Hindlimb muscle (tissue), 1 donor: ENCODE results near the gene WFIKKN1. TPM values are rescaled to one million over a fixed set of nuclear protein-coding genes. Genes with fewer than 3 reads are reported as not detected.

Source experiments
- DNase-seq: peaks from one replicate; pipeline ENCODE4 v3.0.0-alpha.2; 2013
- polyA plus RNA-seq: library from polyadenylated mRNA; unstranded; fragments of 120-200 nt; gene quantifications from one replicate; pipeline ENCODE4 v1.2.1, GENCODE V29; 2013; ENCODE audit not compliant: insufficient read length

The WFIKKN1 gene, protein sequence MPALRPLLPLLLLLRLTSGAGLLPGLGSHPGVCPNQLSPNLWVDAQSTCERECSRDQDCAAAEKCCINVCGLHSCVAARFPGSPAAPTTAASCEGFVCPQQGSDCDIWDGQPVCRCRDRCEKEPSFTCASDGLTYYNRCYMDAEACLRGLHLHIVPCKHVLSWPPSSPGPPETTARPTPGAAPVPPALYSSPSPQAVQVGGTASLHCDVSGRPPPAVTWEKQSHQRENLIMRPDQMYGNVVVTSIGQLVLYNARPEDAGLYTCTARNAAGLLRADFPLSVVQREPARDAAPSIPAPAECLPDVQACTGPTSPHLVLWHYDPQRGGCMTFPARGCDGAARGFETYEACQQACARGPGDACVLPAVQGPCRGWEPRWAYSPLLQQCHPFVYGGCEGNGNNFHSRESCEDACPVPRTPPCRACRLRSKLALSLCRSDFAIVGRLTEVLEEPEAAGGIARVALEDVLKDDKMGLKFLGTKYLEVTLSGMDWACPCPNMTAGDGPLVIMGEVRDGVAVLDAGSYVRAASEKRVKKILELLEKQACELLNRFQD
- polyA plus RNA-seq: 0.80 TPM

DNA sequence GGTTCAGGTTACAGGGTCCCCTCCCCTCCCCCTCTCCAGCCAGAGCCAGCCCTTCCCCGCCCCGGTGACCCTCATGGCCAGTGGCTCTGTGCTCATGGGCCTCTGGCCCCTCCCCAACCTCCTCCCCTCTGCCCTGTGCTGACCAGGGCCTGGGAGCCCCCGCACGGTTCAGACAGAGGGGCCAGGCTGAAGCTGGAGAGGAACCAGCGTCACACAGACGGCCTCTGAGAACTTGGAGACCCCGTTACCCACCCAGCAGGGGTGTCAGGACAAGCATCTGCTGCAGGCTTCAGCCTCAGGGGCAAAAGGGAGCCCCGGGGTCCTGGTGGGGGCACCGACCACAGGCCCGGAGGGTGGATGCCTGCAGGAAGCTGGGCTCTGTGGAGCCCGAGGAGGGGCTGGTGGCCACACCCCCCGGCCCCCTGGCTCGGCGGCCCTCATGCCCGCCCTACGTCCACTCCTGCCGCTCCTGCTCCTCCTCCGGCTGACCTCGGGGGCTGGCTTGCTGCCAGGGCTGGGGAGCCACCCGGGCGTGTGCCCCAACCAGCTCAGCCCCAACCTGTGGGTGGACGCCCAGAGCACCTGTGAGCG, at the start of gene WFIKKN1:
TSS of gene WFIKKN1 (plus strand) at position 171 of the 591 bp plus-strand sequence. CDS start at position 440, 269 bp downstream.
- DNase-seq: no peak

DNA sequence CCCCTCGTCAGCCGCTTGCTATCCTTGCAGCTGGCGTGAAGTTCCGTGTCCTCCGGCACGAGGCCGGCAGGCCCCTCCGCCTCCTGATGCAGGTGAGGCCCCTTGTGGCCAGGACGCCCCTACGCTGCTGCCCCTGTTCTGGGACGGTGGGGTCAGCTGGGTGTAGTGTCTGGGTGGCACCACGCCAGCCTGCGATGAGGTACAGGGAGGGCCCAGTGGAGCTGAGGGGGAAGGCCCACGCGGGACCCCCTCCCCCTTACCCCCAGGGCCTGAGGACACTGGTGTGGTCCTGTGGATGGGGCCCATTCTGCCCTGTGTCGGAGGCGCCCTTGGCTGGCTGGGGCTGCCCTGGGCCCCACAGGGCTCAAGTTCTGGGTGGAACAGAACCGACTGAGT, 48.6 kb upstream of the WFIKKN1 start:
- DNase-seq: no peak

DNA sequence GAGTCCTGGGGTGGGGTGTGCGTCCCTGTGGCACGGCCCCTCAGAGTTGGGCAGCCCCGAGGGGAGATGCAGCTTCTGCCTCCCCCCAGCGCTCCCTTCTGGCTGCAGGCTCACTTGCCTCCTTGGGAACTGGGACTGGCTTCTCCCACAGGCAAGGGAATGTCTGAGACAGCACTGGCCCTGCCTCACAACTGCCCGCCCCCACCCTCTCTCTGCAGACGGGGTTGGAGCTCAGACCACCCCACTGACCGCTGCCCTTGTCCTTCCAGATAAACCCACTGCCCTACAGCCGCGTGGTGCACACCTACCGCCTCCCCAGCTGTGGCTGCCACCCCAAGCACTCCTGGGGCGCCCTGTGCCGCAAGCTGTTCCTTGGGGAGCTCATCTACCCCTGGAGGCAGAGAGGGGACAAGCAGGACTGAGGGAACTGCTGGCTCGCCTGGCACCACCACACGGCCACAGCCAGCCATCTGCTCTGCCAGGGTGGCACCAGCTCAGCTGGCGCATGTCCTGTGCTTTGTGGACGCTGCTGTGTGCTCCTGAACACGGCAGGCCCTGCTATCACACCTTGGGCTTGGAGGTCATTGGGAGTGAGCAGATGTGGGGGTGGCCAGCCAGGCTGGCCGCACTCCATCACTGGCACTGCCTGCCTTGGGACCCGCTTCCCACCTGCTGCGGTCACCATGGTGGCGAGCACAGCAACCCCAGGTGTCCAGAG, 48.0 kb upstream of the WFIKKN1 start:
- no peak for DNase-seq

DNA sequence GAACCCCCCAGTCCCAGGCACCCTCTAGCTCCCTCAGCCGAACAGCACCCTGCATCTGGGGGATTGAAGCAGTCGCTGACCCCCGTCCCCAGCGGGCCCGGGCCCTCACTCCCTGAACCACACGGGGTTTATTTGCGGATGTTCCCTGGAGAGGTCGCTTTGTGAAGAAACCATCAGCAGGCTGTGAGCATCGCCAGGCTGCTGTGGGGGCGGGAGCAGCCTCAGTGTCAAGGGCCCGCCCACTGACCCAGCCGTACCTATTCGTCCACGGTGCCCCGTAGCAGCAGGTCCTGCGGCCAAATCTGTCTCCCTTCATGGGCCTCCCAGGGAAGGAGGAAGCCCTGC, 47.3 kb upstream of the WFIKKN1 start:
- DNase-seq: no peak

DNA sequence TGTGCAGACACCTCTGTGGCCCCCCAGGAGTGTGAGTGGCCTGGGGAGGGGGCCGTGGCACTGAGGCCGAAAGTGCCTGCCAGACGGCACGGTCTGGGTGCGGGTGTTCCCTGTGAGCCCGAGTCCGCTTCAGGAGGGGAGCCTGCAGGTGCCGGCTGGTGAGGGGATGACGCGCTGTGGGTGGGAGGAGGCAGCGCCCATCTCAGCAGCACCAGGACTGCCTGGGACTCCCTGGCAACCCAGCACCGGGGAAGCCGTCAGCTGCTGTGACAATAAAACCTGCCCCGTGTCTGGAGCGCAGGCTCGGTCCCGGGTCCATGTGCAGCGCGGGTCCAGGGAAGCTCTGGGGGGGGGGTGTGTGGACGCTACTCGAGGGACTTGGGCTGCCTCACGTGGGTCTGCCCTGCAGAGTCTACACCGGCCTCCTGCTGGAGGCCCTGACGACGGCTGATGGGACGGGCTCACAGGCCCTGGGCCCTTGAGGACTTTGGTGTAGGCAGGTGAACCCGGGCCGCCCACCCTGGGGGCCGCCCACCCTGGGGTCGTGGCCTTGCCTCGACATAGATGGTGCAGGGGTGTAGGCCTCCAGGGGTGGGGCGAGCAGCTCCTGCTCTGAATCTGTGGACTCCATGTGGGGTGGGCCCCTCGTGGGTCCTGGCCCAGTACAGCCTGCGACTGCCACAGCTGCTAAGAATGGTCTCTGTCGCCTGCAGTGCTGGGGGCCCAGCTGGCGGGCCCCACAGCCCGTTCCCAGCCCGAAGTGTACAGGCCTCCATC, 46.8 kb upstream of the WFIKKN1 start:
- DNase-seq: no peak

DNA sequence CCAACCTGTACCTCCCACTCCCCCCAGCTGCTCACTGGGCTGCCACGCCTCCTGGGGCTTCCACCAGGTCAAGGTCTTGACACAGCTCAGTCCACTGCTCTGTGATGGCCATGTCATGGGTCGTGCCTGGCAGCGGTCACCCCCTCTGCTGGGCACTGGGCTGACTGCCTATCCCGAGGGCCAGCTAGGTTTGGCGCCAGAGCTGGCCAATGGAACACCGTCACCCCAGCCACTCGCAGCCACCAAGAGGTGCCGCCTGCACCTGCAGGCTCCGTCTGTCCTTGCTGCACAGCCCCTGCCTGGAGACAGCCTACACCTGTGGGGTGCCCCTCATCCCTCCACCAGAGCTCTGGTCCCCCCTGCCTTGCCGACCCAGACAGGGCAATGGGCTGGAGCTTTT, 45.4 kb upstream of the WFIKKN1 start:
- DNase-seq: no peak

DNA sequence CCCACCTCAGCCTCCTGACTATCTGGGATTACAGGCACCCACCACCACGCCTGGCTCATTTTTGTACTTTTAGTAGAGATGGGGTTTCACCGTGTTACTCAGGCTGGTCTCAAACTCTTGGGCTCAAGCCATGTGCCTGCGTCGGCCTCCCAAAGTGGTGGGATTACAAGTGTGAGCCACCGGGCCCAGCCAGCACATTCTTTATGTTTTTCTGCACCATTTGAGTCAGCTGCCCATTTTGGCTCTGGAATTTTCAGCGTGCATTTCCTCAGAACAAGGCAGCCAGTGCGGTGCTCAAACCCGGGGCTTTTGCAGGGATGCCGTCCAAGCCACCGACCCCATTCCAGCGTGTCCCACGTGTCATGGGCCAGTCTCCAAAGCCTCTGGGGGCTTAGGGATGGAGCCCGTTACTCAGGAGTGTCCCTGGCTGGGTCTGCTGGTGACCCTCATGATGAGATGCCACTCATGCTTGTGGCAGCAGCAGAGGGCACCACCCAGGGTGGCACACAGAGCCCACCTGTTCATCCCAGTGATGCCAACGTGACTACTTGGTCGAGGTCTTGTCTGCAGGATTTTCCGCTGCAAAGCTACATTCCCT, 44.6 kb upstream of the WFIKKN1 start:
- no peak for DNase-seq

DNA sequence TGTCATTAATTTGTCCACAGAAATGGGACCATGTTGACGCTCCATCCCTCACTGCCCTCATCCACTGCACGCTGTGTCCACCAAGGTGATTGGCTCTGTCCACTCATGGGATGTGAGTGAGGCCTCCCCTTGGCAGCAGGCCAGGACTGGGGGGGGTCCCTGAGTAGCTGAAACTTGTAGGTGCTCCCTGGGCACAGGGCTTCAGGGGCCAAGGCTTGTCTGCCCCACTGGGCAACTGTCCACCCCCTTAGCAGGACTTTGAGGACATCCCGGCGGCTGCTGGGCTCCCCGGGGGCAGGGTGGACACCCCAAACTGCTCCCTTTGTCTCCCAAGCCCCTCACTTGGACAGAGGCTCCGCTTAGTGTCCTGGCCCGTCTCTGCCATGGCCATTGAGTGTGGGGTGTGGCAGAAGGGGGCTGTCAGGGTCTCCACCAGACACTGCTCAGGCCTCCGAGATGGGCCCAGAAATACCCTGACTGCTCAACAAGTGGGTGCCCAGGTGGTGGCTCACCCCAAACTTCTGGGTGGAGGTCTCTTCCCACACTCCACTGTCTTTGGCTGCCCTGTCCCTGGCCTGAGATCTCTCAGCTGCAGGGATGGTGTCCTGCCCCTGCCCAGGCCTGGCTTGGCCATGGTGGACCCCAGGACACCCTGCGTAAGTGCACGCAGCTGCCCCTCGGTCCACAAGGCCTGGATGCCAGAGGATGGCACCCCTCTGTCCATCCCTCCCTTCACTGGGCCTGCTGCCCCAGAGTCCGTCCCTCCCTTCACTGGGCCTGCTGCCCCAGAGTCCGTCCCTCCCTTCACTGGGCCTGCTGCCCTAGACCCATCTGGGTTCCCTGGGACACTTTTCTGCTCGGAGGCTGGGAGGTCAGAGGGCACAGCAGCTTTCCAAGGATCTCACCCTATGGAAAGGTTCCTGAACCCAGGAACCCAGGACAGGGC, 43.9 kb upstream of the WFIKKN1 start:
- no peak for DNase-seq

GRCh38 chr16:588639-588888, 42.2 kb upstream of the WFIKKN1 start:
- DNase-seq: no peak

- peak; percentile 98 for DNase-seq
Measured at GRCh38 chr16:588889-589657, 41.7 kb upstream of the WFIKKN1 start.

DNA sequence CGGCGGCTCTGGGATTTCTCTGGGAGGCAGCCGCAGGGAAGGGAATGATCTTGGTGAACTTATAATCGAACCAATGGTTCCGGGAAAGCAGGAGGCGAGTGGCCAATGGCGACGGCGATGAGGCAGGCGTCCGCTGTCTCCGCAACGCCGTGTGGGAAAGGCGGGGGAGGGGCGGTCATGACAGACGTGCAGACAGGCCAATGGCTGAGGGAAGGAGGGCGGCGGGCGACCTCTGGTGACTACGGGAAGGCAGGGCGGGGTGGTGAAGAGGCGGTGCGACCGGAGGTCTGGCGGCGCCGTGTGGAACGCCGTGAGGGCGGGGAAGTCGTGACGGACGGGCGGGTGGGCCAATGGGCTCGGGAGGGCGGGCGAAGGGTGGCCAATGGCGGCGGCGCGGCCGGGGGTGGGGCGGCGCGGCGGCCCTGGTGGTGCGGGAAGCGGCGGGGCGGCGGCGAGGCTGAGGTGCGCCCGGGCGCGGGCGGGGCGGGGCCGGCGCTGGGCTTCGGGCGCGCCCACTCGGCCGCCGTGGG, 41.1 kb upstream of the WFIKKN1 start, which contains the start of gene RAB40C:
TSS of gene RAB40C (plus strand) at position 409 of the 530 bp plus-strand sequence. CDS start 226 bp downstream, outside the sequence.
- peak; percentile 99 for DNase-seq

DNA sequence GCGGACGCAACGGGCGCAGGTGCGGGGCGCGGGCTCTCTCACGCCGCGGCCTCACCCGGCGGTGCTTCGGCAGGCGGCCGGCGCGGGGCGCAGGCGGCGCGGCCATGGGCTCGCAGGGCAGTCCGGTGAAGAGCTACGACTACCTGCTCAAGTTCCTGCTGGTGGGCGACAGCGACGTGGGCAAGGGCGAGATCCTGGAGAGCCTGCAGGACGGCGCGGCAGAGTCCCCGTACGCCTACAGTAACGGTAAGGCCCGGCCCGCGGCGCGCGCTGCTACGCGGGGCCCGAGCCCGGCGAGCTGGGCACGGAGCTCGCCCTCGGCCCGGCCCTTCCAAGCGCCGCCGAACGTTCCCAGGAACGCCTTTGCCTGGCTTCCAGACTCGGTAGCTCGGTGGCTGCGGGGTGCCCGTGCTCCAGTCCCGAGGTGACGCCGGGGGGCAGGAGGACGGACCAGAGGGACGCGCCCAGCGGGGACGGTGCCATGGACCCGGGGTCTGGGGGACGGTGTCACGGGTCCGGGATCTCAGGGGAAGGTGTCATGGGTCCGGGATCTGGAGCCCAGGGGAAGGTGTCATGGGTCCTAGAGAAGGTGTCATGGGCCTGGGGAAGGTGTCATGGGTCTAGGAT, 40.5 kb upstream of the WFIKKN1 start:
- peak; percentile 59 for DNase-seq

- DNase-seq: no peak
Measured at GRCh38 chr16:590815-591200, 40.0 kb upstream of the WFIKKN1 start.

- no peak for DNase-seq
Measured at GRCh38 chr16:591231-591630, 39.6 kb upstream of the WFIKKN1 start.

- no peak for DNase-seq
Measured at GRCh38 chr16:591892-592517, 38.8 kb upstream of the WFIKKN1 start.

- DNase-seq: no peak
Measured at GRCh38 chr16:592518-593306, 38.1 kb upstream of the WFIKKN1 start.

GRCh38 chr16:593406-593805, 37.4 kb upstream of the WFIKKN1 start:
- no peak for DNase-seq

- no peak for DNase-seq
Measured at GRCh38 chr16:593807-594206, 37.0 kb upstream of the WFIKKN1 start.
